Measurements from ENCODE around the gene XPO1.

XPO1 gene

DNA sequence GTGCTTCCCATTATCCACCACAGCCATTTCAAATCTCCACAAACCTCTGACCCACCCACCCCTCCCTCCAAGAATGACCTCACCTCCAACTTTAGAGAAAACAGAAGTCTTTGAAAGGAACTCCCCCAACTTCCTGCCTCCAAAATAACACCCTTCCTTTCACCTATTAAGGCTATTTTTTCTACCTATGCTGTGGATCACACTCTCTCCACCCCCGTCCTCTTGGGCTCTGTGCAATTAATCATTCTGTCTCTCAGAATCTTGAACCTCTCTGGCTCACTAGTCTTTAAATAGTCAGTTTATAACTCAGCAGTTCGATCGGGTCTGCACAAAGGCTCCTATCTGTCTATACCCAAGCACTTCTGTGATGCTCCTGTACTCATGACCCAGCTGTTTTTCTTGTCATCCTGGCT lies 37.3 kb upstream of the XPO1 start:
- H3K9me3 ChIP-seq (ENCODE audit: severe bottlenecking) = no peaks in the 10 kb centered on the region
- ATAC-seq (ENCODE audit: low read depth) = no peak
- H3K27ac ChIP-seq (ENCODE audit: poor library complexity, severe bottlenecking) = no peak overlapping the region
- TF ChIP-seq, protein P1, sequence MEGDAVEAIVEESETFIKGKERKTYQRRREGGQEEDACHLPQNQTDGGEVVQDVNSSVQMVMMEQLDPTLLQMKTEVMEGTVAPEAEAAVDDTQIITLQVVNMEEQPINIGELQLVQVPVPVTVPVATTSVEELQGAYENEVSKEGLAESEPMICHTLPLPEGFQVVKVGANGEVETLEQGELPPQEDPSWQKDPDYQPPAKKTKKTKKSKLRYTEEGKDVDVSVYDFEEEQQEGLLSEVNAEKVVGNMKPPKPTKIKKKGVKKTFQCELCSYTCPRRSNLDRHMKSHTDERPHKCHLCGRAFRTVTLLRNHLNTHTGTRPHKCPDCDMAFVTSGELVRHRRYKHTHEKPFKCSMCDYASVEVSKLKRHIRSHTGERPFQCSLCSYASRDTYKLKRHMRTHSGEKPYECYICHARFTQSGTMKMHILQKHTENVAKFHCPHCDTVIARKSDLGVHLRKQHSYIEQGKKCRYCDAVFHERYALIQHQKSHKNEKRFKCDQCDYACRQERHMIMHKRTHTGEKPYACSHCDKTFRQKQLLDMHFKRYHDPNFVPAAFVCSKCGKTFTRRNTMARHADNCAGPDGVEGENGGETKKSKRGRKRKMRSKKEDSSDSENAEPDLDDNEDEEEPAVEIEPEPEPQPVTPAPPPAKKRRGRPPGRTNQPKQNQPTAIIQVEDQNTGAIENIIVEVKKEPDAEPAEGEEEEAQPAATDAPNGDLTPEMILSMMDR (IDR thresholded peaks at IDR 0.05; ENCODE audit: poor library complexity, severe bottlenecking) = no peak
- H3K27me3 ChIP-seq (ENCODE audit: insufficient read depth, poor library complexity, severe bottlenecking) = no peaks in the 10 kb centered on the region
- DNase-seq (ENCODE audit: low spot score) = no peak
- H3K4me1 ChIP-seq (ENCODE audit: insufficient read depth, poor library complexity, severe bottlenecking) = no peaks in the 10 kb centered on the region
- H3K36me3 ChIP-seq (ENCODE audit: low read depth) = no peaks in the 10 kb centered on the region
- H3K4me3 ChIP-seq (ENCODE audit: severe bottlenecking) = no peak overlapping the region

DNA sequence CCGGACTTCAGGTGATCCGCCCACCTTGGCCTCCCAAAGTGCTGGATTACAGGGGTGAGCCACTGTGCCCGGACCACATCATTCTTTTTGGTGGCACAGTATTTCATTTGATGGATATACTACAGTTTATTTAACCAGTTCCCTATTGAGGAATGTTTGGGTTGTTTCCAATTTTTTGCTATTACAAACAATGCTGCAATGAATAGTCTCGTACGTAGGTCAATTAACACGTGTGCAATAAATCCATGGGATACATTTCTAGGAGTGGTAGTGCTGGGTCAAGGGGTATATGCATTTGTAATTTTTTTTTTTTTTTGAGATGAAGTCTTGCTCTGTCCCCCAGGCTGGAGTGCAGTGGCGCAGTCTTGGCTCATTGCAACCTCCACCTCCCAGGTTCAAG lies 28.4 kb upstream of the XPO1 start:
- Histone ChIP-seq H3K36me3 (ENCODE audit: low read depth) (no peaks in the 10 kb centered on the region), H3K27me3 (ENCODE audit: insufficient read depth, poor library complexity, severe bottlenecking) (no peaks in the 10 kb centered on the region)
- TF ChIP-seq, protein P1 (IDR thresholded peaks at IDR 0.05; ENCODE audit: poor library complexity, severe bottlenecking) = no peak

DNA sequence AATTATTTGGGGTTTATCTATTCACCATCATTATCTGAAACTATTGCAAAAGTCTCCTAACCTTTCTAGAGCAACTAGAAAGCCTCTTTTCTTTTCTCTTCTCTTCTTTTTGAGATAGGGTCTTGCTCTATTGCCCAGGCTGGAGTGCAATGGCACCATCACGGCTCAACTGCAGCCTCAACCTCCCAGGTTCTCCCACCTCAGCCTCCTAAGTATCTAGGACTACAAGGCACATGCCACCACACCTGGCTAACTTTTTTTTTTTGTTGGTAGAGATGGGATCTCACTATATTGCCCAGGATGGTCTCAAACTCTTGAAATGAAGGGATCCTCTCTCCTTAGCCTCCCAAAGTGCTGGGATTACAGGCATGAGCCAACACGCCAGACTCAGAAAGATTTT lies 24.5 kb upstream of the XPO1 start:
- Histone ChIP-seq H3K4me1 (ENCODE audit: insufficient read depth, poor library complexity, severe bottlenecking) (peaks cover 6% of the 10 kb centered on the region), H3K36me3 (ENCODE audit: low read depth) (no peaks in the 10 kb centered on the region), H3K27me3 (ENCODE audit: insufficient read depth, poor library complexity, severe bottlenecking) (no peaks in the 10 kb centered on the region), H3K4me3 (ENCODE audit: severe bottlenecking) (no peak overlapping the region), H3K27ac (ENCODE audit: poor library complexity, severe bottlenecking) (no peak overlapping the region), H3K9me3 (ENCODE audit: severe bottlenecking) (no peaks in the 10 kb centered on the region)
- DNase-seq (ENCODE audit: low spot score) (no peak), ATAC-seq (ENCODE audit: low read depth) (no peak)
- TF ChIP-seq, protein P1 (IDR thresholded peaks at IDR 0.05; ENCODE audit: poor library complexity, severe bottlenecking) = no peak

More for the DNA sequence above, 28.4 kb upstream of the XPO1 start:
- Histone ChIP-seq H3K4me3 (ENCODE audit: severe bottlenecking) (no peak overlapping the region), H3K4me1 (ENCODE audit: insufficient read depth, poor library complexity, severe bottlenecking) (peaks cover 6% of the 10 kb centered on the region), H3K9me3 (ENCODE audit: severe bottlenecking) (no peaks in the 10 kb centered on the region), H3K27ac (ENCODE audit: poor library complexity, severe bottlenecking) (no peak overlapping the region)
- ATAC-seq (ENCODE audit: low read depth) = no peak
- DNase-seq (ENCODE audit: low spot score) = no peak

DNA sequence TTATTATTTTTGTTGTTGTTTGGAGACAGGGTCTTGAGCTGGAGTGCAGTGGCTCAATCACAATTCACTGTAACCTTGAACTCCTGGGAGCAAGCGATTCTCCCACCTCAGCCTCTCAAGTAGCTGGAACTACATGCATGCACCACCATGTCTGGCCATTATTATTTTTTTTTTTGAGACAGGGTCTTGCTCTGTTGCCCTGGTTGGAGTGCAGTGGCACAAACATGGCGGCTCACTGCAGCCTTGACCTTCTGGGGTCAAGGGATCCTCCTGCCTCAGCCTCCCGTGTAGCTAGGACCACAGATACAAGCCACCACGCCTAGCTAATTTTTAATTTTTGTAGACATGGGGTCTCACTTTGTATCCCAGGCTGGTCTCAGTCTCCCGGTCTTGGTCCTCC lies 20.0 kb upstream of the XPO1 start:
- H3K4me3 ChIP-seq (ENCODE audit: severe bottlenecking) = no peak overlapping the region
- no peak for ATAC-seq (ENCODE audit: low read depth)
- no peaks in the 10 kb centered on the region for H3K9me3 ChIP-seq (ENCODE audit: severe bottlenecking)
- TF ChIP-seq, protein P1 (IDR thresholded peaks at IDR 0.05; ENCODE audit: poor library complexity, severe bottlenecking) = no peak
- DNase-seq (ENCODE audit: low spot score) = no peak
- H3K27ac ChIP-seq (ENCODE audit: poor library complexity, severe bottlenecking) = no peak overlapping the region
- no peaks in the 10 kb centered on the region for H3K27me3 ChIP-seq (ENCODE audit: insufficient read depth, poor library complexity, severe bottlenecking)
- no peaks in the 10 kb centered on the region for H3K36me3 ChIP-seq (ENCODE audit: low read depth)
- H3K4me1 ChIP-seq (ENCODE audit: insufficient read depth, poor library complexity, severe bottlenecking) = no peaks in the 10 kb centered on the region

DNA sequence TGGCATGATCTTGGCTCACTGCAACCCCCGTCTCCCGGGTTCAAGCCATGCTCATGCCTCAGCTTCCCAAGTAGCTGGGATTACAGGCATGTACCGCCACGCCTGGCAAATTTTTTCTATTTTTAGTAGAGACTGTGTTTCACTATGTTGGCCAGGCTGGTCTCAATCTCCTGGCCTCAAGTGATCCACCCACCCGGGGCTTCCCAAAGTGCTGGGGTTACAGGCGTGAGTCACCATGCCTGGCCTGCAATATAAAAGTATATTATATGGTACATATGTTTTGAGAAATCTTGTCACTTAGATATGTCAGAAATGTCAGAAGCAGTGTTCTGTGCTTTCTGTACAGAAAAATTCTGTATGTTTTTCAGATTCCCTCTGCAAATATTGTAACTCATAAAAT lies 19.2 kb upstream of the XPO1 start:
- H3K9me3 ChIP-seq (ENCODE audit: severe bottlenecking) = no peaks in the 10 kb centered on the region
- H3K27ac ChIP-seq (ENCODE audit: poor library complexity, severe bottlenecking) = no peak overlapping the region
- H3K4me1 ChIP-seq (ENCODE audit: insufficient read depth, poor library complexity, severe bottlenecking) = no peaks in the 10 kb centered on the region
- TF ChIP-seq, protein P1 (IDR thresholded peaks at IDR 0.05; ENCODE audit: poor library complexity, severe bottlenecking) = no peak
- DNase-seq (ENCODE audit: low spot score) (no peak), ATAC-seq (ENCODE audit: low read depth) (no peak)
- H3K4me3 ChIP-seq (ENCODE audit: severe bottlenecking) = no peak overlapping the region
- H3K36me3 ChIP-seq (ENCODE audit: low read depth) = no peaks in the 10 kb centered on the region
- H3K27me3 ChIP-seq (ENCODE audit: insufficient read depth, poor library complexity, severe bottlenecking) = no peaks in the 10 kb centered on the region
